H9 (cell line): ENCODE results near the gene SPOCK3. TPM values are rescaled to one million over a fixed set of nuclear protein-coding genes. Genes with fewer than 3 reads are reported as not detected.

Experiments
- DNase-seq: peaks from one replicate; pipeline ENCODE4 v3.0.0-alpha.2; 2017
- H2AFZ ChIP-seq: one replicate; pipeline ENCODE4 v1.6.1; 2013; ENCODE audit warnings: mild to moderate bottlenecking, low read length, control low read depth, moderate library complexity
- H2AK5ac ChIP-seq: 2 replicates; pipeline ENCODE4 v1.6.1; 2013; ENCODE audit warnings: low read length, control low read depth, mixed read lengths; ENCODE audit not compliant: insufficient read length
- H2BK120ac ChIP-seq: one replicate; pipeline ENCODE4 v1.6.1; 2013; ENCODE audit warnings: low read depth, mild to moderate bottlenecking, low read length, control low read depth, inconsistent platforms; ENCODE audit not compliant: poor library complexity, severe bottlenecking
- H2BK12ac ChIP-seq: 2 replicates; pipeline ENCODE4 v1.6.1; 2013; ENCODE audit warnings: low read length, control low read depth, mixed read lengths, low read depth; ENCODE audit not compliant: insufficient read length
- H2BK15ac ChIP-seq: 2 replicates; pipeline ENCODE4 v1.6.1; 2013; ENCODE audit warnings: low read depth, low read length, control low read depth
- H2BK20ac ChIP-seq: one replicate; pipeline ENCODE4 v1.6.1; 2013; ENCODE audit warnings: low read depth, mild to moderate bottlenecking, low read length, control low read depth, inconsistent platforms; ENCODE audit not compliant: poor library complexity, severe bottlenecking
- H2BK5ac ChIP-seq: 2 replicates; pipeline ENCODE4 v1.6.1; 2013; ENCODE audit warnings: low read length, control low read depth, mixed read lengths; ENCODE audit not compliant: insufficient read length
- H3K14ac ChIP-seq: 2 replicates; pipeline ENCODE4 v1.6.1; 2013; ENCODE audit warnings: low read length, control low read depth; ENCODE audit not compliant: insufficient read depth
- H3K18ac ChIP-seq: 2 replicates; pipeline ENCODE4 v1.6.1; 2013; ENCODE audit warnings: low read depth, mild to moderate bottlenecking, mixed read lengths, low read length, control low read depth; ENCODE audit not compliant: insufficient read length
- H3K23ac ChIP-seq: 2 replicates; pipeline ENCODE4 v1.6.1; 2013; ENCODE audit warnings: low read length, control low read depth, mixed read lengths, low read depth; ENCODE audit not compliant: insufficient read length
- H3K23me2 ChIP-seq: 2 replicates; pipeline ENCODE4 v1.6.1; 2013; ENCODE audit warnings: low read depth, mild to moderate bottlenecking, mixed read lengths, low read length, control low read depth; ENCODE audit not compliant: insufficient read length, poor library complexity, severe bottlenecking
- H3K27ac ChIP-seq: 2 replicates; pipeline ENCODE4 v1.5.1; 2013; ENCODE audit warnings: low read length, control low read depth, mixed read lengths, low read depth; ENCODE audit not compliant: insufficient read length
- H3K27me3 ChIP-seq: 2 replicates; pipeline ENCODE4 v1.6.1; 2013; ENCODE audit warnings: low read length, control low read depth, inconsistent platforms; ENCODE audit not compliant: insufficient read depth
- H3K4ac ChIP-seq: 2 replicates; pipeline ENCODE4 v1.6.1; 2013; ENCODE audit warnings: low read depth, mild to moderate bottlenecking, control low read depth, inconsistent platforms, low read length, moderate library complexity
- H3K4me1 ChIP-seq: 2 replicates; pipeline ENCODE4 v1.6.1; 2013; ENCODE audit warnings: low read length, control low read depth, inconsistent platforms; ENCODE audit not compliant: insufficient read depth
- H3K4me2 ChIP-seq: 2 replicates; pipeline ENCODE4 v1.6.1; 2013; ENCODE audit warnings: low read length, control low read depth, mixed read lengths; ENCODE audit not compliant: insufficient read length, insufficient read depth
- H3K56ac ChIP-seq: 2 replicates; pipeline ENCODE4 v1.6.1; 2013; ENCODE audit warnings: low read depth, mild to moderate bottlenecking, mixed read lengths, low read length, control low read depth; ENCODE audit not compliant: insufficient read length
- H3K79me1 ChIP-seq: 2 replicates; pipeline ENCODE4 v1.6.1; 2013; ENCODE audit warnings: low read depth, mild to moderate bottlenecking, moderate library complexity, low read length, control low read depth, inconsistent platforms; ENCODE audit not compliant: insufficient read depth, poor library complexity, severe bottlenecking
- H3K79me2 ChIP-seq: 2 replicates; pipeline ENCODE4 v1.6.1; 2013; ENCODE audit warnings: low read length, control low read depth, inconsistent platforms; ENCODE audit not compliant: insufficient read depth
- H3K9ac ChIP-seq: 2 replicates; pipeline ENCODE4 v1.6.1; 2013; ENCODE audit warnings: low read length, control low read depth, mixed read lengths; ENCODE audit not compliant: insufficient read length; ENCODE audit errors: extremely low read depth
- H3K9me3 ChIP-seq: one replicate; pipeline ENCODE4 v1.6.1; 2013; ENCODE audit warnings: low read depth, low read length, inconsistent platforms; ENCODE audit not compliant: control insufficient read depth
- H3T11ph ChIP-seq: one replicate; pipeline ENCODE4 v1.6.1; 2013; ENCODE audit warnings: mild to moderate bottlenecking, low read length, control low read depth, inconsistent platforms
- H4K20me1 ChIP-seq: one replicate; pipeline ENCODE4 v1.6.1; 2013; ENCODE audit not compliant: control insufficient read depth, insufficient read length, insufficient read depth
- H4K5ac ChIP-seq: 2 replicates; pipeline ENCODE4 v1.6.1; 2013; ENCODE audit warnings: low read depth, mild to moderate bottlenecking, mixed read lengths, low read length, control low read depth; ENCODE audit not compliant: insufficient read length
- H4K8ac ChIP-seq: replicated peaks from 2 replicates; pipeline ENCODE4 v1.6.1; 2013; ENCODE audit warnings: low read length, control low read depth, mixed read lengths, low read depth; ENCODE audit not compliant: insufficient read length
- H4K91ac ChIP-seq: 2 replicates; pipeline ENCODE4 v1.6.1; 2013; ENCODE audit warnings: low read depth, mild to moderate bottlenecking, moderate library complexity, mixed read lengths, low read length, control low read depth; ENCODE audit not compliant: insufficient read length
- H3K27ac Mint-ChIP-seq, 3 experiments: 2 replicates in 2 of 3; 3 replicates in 1 of 3; pipeline ENCODE4 v1.8.0; 2020 to 2021; ENCODE audit warnings: mixed read lengths in 3 of 3, mild to moderate bottlenecking in 1 of 3, moderate library complexity in 1 of 3
- H3K27me3 Mint-ChIP-seq: 2 replicates; pipeline ENCODE4 v1.8.0; 2021; ENCODE audit warnings: low read depth, mild to moderate bottlenecking, moderate library complexity, mixed read lengths
- H3K36me3 Mint-ChIP-seq, 3 experiments: 2 replicates in 2 of 3; 3 replicates in 1 of 3; pipeline ENCODE4 v1.8.0; 2020 to 2021; ENCODE audit warnings: low read depth in 3 of 3, mixed read lengths in 3 of 3; ENCODE audit not compliant: insufficient read depth in 1 of 3
- H3K4me1 Mint-ChIP-seq, 2 experiments: 2 replicates each; pipeline ENCODE4 v1.8.0; 2020; ENCODE audit warnings: mixed read lengths in 2 of 2
- H3K4me3 Mint-ChIP-seq, 2 experiments: 2 replicates in 1 of 2; 3 replicates in 1 of 2; pipeline ENCODE4 v1.8.0; 2020 to 2021; ENCODE audit warnings: mild to moderate bottlenecking in 2 of 2, mixed read lengths in 2 of 2, moderate library complexity in 1 of 2
- H3K9me3 Mint-ChIP-seq, 2 experiments: 2 replicates in 1 of 2; 3 replicates in 1 of 2; pipeline ENCODE4 v1.8.0; 2020; ENCODE audit warnings: mild to moderate bottlenecking in 2 of 2, mixed read lengths in 2 of 2, moderate library complexity in 1 of 2
- WGBS: extraction: QIAGEN DNeasy Blood & Tissue Kit; methylation state at CpG from one replicate; pipeline ENCODE4 v1.1.7; 2013; ENCODE audit warnings: missing lambda C conversion rate, low lambda C conversion rate, mixed read lengths; ENCODE audit not compliant: insufficient read length; ENCODE audit errors: extremely low coverage; 5-methylcytosine and 5-hydroxymethylcytosine counted together
- total RNA-seq: library from RNA; stranded (reverse); gene quantifications from 2 replicates; pipeline ENCODE4 v1.2.1, GENCODE V29; 2021
- TF ChIP-seq, protein P1 (sequence below): fragments of 200-600 bp; sonication (generic); conservative IDR thresholded peaks from 3 replicates; pipeline ENCODE4 v1.8.0; 2021; ENCODE audit warnings: antibody characterized with exemption, mild to moderate bottlenecking

Gene SPOCK3
- total RNA-seq, 1 experiment from 2014 or later = 0.28 TPM

DNA sequence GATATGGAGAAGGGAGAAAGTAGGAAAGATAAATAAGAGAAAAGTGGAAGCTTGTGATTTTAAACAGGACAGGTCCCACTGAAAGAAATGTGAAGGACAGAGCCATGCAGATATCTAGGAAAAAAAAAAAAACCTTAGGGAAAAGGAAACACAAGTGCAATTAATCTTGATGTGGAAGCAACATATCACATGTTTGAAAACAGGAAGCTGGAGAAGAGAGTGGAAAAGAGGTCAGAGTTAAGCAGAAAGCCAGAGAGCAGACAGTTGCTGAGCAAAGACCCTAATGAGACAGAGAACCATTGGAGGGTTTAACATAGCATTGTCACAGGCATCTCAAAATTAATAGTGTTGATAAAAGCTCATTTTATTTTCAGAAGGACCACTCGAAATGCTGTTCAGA is 89.7 kb downstream of the SPOCK3 start:
- H3K9ac ChIP-seq = no peak overlapping the region
- no peak overlapping the region for H2AFZ ChIP-seq
- peaks cover 4% of the 10 kb centered on the region; the same call in 1 of the 2 replicates for H3K27me3 Mint-ChIP-seq
- no peaks in the 10 kb centered on the region for H3K79me1 ChIP-seq
- no peak overlapping the region for H3K23ac ChIP-seq
- no peak overlapping the region for H3K27ac Mint-ChIP-seq
- H4K20me1 ChIP-seq = no peaks in the 10 kb centered on the region
- no peaks in the 10 kb centered on the region for H3K27me3 ChIP-seq
- no peaks in the 10 kb centered on the region for H3K4me1 ChIP-seq
- H3K9me3 ChIP-seq = no peaks in the 10 kb centered on the region
- H4K5ac ChIP-seq = no peak overlapping the region
- TF ChIP-seq, protein P1, sequence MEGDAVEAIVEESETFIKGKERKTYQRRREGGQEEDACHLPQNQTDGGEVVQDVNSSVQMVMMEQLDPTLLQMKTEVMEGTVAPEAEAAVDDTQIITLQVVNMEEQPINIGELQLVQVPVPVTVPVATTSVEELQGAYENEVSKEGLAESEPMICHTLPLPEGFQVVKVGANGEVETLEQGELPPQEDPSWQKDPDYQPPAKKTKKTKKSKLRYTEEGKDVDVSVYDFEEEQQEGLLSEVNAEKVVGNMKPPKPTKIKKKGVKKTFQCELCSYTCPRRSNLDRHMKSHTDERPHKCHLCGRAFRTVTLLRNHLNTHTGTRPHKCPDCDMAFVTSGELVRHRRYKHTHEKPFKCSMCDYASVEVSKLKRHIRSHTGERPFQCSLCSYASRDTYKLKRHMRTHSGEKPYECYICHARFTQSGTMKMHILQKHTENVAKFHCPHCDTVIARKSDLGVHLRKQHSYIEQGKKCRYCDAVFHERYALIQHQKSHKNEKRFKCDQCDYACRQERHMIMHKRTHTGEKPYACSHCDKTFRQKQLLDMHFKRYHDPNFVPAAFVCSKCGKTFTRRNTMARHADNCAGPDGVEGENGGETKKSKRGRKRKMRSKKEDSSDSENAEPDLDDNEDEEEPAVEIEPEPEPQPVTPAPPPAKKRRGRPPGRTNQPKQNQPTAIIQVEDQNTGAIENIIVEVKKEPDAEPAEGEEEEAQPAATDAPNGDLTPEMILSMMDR = no peak
- no peak overlapping the region for H4K91ac ChIP-seq
- H2BK5ac ChIP-seq = no peak overlapping the region
- H3K18ac ChIP-seq = no peak overlapping the region
- H3K4me3 Mint-ChIP-seq = no peak overlapping the region
- H2AK5ac ChIP-seq = no peak overlapping the region
- H3K36me3 Mint-ChIP-seq = no peaks in the 10 kb centered on the region
- no peaks in the 10 kb centered on the region for H3K79me2 ChIP-seq
- no peak overlapping the region for H2BK120ac ChIP-seq
- no peak for DNase-seq
- H3K4me1 Mint-ChIP-seq = no peaks in the 10 kb centered on the region
- H2BK20ac ChIP-seq = no peak overlapping the region
- no peaks in the 10 kb centered on the region for H3K9me3 Mint-ChIP-seq
- H4K8ac ChIP-seq = no peak overlapping the region
- H3K23me2 ChIP-seq = no peaks in the 10 kb centered on the region
- H2BK15ac ChIP-seq = no peak overlapping the region
- H2BK12ac ChIP-seq = no peak overlapping the region
- H3K27ac ChIP-seq = no peak overlapping the region
- no peak overlapping the region for H3K56ac ChIP-seq
- no peak overlapping the region for H3K14ac ChIP-seq
- H3T11ph ChIP-seq = no peak overlapping the region
- no peak overlapping the region for H3K4ac ChIP-seq
- no peak overlapping the region for H3K4me2 ChIP-seq
- WGBS = no CpG with 5 or more reads among the region's 1 CpG
